ENCODE results near the gene TNFRSF18.

DNA sequence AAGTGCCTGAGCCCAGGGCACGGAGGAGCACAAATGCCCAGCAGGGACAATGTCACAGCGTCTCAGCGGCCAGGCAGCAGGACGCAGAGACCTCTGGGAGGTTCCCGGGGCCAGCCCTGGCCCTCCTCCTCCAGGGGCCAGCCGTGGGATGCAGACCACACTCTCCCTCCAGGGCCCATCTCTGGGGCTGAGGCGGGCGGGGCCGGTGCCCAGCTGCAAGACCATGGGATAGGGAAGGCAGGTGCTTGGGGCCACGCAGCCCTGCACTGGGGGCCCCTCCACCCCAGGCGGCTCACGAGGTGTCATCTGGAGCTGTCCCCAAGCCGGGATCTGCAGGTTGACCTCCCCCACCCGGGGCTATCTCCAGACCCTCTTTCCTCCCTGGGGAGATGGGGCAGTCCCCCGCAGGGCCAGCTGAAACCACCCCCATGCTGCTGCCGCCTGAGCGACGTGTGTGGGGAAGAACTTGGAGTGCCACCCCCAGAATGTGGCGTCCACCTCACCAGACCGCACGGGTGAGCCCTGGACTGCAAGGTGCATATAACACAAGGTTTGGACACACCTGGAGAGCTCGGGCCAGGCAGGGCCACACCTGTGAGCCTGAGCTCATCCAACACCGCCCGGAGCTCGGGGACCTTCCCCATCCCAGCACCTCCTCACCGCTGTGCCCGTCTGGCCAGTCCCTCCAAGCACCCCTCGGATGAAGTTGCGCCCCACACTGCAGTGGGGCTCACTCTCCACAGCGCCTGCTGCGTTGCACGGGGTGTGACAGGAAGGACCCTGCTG lies 36.8 kb downstream of the TNFRSF18 start:
- no peak for TF ChIP-seq CTCF (IDR thresholded peaks at IDR 0.05; ENCODE audit: low read length)
- TF ChIP-seq EZH2 (optimal IDR thresholded peaks at IDR 0.05; ENCODE audit: low read depth, low read length): no peak
